ENCODE results near the gene SHISA5. TPM values are rescaled to one million over a fixed set of nuclear protein-coding genes. Genes with fewer than 3 reads are reported as not detected.

Gene SHISA5
- total RNA-seq, 1 donor: 107 TPM

DNA sequence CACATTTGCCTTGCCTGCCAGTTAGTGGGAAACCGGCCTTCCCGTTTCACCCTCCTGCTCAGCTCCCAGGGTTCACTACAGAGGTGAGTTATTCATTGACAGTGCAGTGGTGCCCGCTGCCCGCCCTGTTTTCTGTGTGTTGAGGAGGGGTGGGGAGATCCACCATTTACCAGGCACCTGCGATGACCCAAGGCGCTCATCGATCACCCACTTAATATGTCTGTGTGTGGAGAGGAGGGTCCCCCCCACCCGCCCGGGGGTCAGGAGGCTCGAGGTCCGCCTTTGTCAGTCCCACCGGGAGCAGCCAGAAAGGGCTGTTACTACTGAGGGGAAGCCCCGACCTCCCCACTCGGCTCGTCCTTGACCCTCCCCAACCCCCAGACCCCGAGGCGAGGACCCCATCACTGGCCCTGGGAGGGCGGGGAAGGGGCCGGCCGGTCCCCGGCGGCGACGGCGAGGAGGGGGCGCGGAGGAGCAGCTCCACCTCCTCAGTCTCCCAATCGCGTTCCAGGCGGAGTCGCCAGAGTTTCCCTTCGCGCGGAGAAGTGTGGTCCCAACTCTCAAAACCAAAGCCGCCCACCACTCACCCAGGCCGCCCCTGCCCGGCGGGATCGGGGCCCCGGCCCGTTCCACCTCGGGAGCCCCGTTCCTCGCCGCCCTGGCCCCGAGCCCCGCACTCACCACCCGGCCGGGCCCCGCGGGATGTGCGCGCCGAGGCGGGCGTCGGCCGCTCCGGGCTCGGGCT, 75.2 kb downstream of the SHISA5 start:
- peak overlapping the region; percentile 74 for H3K4me3 ChIP-seq (ENCODE audit: low read depth, low read length)
- TF ChIP-seq, protein P1, sequence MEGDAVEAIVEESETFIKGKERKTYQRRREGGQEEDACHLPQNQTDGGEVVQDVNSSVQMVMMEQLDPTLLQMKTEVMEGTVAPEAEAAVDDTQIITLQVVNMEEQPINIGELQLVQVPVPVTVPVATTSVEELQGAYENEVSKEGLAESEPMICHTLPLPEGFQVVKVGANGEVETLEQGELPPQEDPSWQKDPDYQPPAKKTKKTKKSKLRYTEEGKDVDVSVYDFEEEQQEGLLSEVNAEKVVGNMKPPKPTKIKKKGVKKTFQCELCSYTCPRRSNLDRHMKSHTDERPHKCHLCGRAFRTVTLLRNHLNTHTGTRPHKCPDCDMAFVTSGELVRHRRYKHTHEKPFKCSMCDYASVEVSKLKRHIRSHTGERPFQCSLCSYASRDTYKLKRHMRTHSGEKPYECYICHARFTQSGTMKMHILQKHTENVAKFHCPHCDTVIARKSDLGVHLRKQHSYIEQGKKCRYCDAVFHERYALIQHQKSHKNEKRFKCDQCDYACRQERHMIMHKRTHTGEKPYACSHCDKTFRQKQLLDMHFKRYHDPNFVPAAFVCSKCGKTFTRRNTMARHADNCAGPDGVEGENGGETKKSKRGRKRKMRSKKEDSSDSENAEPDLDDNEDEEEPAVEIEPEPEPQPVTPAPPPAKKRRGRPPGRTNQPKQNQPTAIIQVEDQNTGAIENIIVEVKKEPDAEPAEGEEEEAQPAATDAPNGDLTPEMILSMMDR (IDR thresholded peaks at IDR 0.05; ENCODE audit: insufficient read depth, low read length): no peak
- DNase-seq (ENCODE audit: low read depth): no peak

DNA sequence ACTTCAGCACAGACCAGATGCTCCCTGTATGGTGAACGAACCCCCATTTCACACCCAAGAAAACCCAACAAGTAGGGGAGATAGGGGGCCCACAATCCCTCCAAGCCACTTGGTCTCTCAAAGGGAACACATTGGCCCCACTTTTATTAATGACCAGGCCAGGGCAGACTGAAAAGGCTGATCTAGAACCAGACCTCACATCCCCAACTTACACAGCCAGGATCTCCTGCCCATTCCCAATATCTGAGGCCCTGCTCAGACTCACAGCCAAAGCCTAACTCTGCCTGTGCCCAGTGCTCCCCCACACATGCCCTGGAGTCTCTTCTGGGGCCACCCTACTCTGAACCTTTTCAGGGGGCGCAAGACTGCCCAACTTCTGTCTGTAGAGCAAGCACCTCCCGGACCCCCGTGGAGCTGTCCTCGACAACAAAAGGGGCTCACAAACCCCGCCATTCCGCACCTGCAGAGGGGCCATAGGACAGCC, 75.8 kb downstream of the SHISA5 start:
- peak overlapping the region; percentile 74 for H3K4me3 ChIP-seq (ENCODE audit: low read depth, low read length)
- TF ChIP-seq, protein P1 (IDR thresholded peaks at IDR 0.05; ENCODE audit: insufficient read depth, low read length): no peak
- no peak for DNase-seq (ENCODE audit: low read depth)

DNA sequence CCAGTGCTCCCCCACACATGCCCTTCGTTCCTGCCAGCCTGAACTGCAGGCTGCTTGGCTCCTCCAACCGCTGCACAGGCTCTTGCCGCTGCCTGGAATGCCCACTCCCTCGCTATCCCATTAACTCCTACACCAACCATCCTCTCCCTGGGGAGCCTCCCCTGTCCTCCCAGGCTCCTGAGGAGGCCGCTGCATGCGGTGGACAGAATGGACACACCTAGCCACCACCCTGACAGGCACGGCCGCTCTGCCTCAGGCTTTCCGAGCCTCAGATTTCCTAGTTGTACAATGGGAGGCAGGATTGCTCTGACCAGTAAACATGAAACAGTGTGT, 76.4 kb downstream of the SHISA5 start:
- TF ChIP-seq, protein P1 (IDR thresholded peaks at IDR 0.05; ENCODE audit: insufficient read depth, low read length): no peak
- peak overlapping the region; percentile 74 for H3K4me3 ChIP-seq (ENCODE audit: low read depth, low read length)
- no peak for DNase-seq (ENCODE audit: low read depth)

DNA sequence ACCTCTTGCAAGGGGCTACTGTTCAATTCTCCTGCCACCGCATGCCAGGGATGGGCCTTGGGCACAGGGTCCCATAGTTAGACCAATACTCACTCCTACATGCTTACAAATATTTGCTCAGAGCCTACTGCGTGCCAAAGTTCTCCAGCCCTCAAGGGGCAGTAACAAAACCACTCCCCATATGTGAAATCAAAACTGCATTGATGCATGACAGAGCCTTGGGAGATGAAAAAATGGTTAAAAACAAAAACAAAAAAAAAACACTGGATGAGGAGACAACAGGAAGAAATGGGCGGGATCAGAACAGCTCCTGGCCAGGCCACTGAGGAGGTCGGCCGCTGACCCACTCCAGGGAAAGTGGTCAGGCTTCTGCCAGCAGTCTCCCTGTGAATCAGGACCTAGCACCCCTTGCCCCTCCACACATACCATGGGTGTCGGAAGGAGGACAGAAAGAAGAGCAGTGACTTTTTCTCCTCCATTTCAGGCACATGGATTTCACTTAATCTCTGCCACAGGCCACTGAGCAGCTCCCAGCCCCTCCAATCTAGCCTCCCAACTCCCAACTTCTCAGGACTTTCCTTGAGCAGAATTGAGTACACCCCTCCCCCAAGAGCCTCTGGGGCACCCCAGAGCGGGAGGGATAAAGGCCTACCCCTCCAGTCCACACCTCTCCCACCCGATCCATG, 76.9 kb downstream of the SHISA5 start:
- no peak for DNase-seq (ENCODE audit: low read depth)
- TF ChIP-seq, protein P1 (IDR thresholded peaks at IDR 0.05; ENCODE audit: insufficient read depth, low read length): no peak
- peak overlapping the region; percentile 37 for H3K4me3 ChIP-seq (ENCODE audit: low read depth, low read length)

DNA sequence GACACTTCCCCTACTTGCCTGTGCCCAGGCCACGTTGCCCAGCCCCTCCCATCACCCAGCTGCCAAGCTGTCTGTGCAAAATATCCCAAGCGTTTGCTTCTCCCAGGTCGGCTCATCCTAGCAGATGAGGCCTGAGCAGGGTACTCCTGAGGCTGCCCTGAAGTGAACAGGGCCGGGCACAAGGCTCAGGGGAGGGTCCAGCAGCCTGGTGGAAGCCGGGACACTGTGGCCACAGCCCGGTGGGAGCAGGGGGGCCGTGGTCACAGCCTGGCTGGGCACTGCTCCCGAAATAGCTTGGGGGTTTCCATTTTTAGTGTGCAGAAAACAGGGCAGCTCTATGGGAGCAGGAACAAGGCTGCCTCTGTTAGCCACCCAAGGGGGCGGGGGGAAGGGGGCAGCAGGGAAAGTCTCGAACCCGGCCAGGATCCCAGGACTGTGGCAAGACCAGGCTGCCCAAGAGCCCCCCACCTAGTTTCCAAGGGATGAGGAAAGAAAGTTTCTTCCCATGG, 77.5 kb downstream of the SHISA5 start:
- no peak overlapping the region for H3K4me3 ChIP-seq (ENCODE audit: low read depth, low read length)
- TF ChIP-seq, protein P1 (IDR thresholded peaks at IDR 0.05; ENCODE audit: insufficient read depth, low read length): no peak
- DNase-seq (ENCODE audit: low read depth): no peak

DNA sequence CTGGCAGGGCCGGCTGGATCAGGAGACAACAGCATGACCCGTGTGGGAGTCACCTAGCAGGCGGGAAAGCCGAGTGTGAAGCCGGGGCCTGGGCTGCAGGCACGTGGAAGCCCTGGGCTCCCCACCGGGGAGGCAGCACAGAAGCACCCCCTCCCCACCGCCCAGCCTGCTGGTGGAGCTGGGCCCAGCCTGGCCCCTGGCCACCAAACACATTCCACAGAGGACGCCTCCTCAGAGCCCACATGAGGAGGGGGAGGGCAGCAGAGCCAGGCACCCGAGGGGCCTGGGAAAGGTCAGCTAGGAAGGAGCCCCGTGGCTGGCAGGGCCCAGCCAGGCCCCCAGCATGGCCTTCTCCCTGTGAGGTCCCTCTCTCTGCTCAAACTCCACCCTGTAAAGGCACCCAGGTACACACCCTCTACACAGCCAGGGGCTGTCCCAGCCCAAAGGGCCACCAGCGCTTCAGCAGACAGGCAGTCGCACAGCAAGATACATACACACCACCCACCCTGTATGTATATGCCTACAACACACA, 78.6 kb downstream of the SHISA5 start:
- no peak for DNase-seq (ENCODE audit: low read depth)
- TF ChIP-seq, protein P1 (IDR thresholded peaks at IDR 0.05; ENCODE audit: insufficient read depth, low read length): no peak
- H3K4me3 ChIP-seq (ENCODE audit: low read depth, low read length): no peak overlapping the region
